Fibroblast of skin of left biceps (primary cell): ENCODE data around the gene HOXA6.

Experiments used
- DNase-seq, 2 experiments: peaks; one replicate each; pipeline ENCODE4 v3.0.0-alpha.2; 2013; ENCODE audit warnings: low read depth in 2 of 2

The HOXA6 gene

GRCh38 chr7:27110186-27111031 lies 37.2 kb downstream of the HOXA6 start:
- DNase-seq, result no peak

DNA sequence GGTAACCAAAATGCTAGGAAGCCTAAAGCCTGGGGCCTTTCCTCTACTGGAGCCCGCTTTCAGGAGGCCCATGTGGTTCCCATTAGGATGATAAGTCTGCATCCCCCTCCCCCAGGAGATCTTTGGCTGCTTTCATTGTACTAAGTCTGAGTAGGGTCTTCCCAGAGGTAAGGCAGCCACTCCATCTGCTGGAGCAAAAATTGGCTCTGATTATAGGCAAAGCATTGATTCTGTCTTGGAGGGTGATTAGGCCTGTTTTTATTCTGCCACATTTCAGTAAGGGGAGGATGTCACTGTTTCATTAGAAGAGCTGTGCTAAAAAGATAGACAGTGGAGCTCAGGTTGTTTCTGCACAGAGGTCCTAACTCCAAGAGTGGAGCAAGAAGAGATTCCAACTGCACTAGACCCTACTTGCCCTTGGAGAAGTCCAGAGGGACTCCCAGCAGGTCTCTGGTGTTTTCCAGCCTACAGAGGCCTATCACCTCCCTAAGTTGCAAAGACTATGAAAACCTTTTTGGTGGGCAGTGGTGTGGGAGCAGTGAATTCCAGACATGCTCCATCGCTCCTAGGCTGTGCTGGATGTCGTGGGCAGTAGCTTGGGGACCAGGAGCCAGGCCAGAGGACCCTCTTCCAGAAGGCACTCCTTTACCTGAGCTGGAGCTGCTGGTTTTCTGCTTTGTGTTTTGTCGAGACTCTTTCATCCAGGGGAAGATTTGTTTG lies 37.9 kb downstream of the HOXA6 start:
- DNase-seq, result no peak

DNA sequence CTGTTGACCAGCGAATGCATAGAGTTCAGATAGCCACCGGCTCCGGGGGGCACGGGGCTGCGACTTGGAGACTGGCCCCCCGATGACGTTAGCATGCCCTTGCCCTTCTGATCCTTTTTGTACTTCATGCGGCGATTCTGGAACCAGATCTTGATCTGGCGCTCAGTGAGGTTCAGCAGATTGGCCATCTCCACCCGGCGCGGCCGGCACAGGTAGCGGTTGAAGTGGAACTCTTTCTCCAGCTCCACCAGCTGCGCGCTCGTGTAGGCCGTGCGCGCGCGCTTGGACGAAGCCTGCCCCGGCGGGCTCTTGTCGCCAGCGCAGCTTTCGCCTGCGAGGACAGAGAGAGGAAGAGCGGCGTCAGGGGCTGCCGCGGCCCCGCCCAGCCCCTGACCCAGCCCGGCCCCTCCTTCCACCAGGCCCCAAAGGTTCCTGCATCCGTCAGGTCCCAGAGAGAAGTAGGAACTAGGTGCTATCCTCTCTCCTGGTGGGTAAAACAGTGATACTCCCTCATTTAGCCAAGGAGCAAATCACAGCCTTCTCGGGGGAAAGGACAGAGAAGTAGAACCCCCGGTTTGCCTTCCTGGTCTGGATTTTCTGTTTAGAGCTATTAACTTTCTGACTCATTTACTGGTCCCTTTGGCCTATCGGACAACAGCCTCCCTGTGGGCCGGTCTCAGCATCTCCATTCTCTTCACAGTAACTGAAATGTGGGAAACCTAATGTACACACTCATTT lies 39.0 kb downstream of the HOXA6 start:
- no peak for DNase-seq

DNA sequence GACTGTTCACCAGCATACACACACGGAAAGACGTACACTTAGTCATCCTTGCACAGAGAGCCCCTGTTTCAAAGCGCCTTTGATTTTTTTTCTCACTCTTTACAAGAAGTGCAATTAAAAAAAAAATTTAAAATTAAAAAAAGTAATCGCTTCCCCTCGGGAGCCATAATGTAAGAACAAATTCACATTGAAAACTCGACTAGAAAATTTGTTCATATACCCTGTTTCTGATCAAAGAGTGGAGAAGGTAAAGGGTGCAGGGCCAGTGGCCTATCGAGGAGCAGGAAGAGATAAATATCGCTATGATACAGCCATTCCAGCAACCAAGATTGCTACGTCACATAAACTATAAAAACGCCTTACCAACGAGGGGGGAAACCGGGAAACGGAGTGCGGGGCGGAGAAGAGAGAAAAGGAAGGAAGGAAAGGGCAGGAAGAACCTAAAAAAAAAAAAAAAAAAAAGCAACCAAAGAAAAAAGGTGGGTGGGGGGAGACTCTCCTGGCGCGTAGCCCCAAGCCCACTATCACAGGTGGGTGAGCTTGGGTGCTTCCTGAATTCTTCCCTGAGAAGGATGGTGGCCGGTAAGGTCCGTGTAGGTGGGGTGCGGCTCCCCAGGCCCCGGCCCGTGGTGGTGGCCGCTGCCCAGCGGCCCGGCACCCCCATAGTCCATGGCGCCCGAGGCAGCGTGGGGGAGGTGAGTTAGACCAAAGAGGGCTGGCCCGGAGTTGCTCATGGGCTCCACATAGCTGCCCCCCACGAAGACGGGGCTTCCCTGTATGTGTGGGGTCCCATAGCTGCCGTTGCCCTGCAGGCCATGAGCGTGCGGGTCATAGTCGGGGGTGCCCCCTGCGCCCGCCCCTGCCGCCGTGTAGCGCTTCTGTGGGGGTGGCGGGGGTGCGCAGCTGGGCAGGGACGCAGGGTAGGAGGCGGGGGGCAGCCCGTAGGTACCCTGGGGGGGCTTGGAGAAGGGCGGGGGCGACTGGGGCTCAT lies 39.9 kb downstream of the HOXA6 start:
- no peak for DNase-seq

GRCh38 chr7:27106901-27107240 lies 40.7 kb downstream of the HOXA6 start:
- DNase-seq, result no peak

DNA sequence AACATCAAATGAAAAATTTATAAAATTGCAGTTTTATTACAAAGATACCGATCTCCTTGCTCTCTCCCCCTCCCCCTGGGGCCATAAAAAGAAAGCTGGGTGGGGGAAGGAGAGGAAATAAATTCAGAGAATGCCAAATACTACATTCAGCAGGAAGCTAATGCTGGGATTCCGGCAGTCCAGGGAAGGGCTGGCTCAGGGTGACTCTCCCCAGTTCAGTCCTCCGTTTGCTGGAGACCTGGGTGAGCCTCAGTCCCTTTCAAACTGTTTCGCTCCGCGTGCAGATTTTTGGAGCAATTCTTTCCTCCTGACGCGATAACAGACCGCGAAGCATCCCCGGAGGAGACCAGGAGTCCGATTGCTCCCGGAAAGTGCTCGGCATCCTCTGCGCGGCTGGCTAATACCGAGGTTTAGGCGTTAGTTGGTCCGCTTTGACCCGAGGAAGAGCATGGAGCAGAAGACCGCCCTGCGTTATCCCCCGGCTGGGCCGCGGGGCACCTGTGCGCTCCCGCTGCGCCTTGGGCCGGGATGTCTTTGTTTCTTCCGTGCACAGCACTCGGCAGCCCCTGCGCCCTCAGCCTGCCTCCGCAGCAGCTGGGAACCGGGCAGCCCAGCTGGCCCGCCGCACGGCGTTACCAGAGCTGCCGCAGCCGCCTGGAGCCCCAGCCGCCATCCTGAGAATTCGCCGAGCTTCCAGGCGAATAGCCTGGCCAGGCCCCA lies 41.2 kb downstream of the HOXA6 start:
- no peak for DNase-seq

DNA sequence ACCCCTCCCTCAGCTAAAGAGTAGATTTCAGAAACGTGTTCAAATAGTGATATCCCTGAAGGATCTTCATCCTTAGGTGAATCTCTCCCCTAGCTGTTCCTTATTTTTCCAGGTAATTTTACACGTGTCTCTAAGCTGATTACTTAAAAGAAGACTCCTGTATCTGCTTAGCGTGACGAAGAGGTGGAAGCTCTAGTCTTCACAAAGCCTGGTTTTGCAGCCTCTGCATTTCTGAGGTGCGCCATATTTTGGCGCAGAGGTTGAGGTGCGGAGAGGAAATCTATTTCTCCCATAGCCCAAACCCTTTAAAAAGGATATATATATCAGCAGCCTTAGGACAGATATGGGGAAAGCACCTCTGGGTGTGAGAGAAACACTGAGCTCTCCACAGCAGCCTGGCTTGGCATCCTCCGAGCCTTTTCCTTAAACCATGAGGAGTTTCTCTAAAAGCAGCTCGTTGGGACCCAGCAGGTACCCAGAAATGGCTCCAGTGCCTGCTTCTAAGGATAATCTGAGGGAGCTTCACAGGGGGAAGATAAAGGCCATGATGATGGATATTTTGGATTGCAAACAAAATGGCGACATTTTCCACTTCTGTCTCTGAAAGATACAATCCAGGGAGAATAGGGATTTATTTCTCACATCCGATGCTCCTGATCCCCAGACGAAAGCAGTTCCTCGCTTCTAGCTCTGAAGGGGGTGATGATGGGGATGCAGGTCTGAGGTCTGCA lies 42.1 kb downstream of the HOXA6 start:
- no peak for DNase-seq

GRCh38 chr7:27104341-27105058 lies 43.1 kb downstream of the HOXA6 start:
- no peak for DNase-seq

DNA sequence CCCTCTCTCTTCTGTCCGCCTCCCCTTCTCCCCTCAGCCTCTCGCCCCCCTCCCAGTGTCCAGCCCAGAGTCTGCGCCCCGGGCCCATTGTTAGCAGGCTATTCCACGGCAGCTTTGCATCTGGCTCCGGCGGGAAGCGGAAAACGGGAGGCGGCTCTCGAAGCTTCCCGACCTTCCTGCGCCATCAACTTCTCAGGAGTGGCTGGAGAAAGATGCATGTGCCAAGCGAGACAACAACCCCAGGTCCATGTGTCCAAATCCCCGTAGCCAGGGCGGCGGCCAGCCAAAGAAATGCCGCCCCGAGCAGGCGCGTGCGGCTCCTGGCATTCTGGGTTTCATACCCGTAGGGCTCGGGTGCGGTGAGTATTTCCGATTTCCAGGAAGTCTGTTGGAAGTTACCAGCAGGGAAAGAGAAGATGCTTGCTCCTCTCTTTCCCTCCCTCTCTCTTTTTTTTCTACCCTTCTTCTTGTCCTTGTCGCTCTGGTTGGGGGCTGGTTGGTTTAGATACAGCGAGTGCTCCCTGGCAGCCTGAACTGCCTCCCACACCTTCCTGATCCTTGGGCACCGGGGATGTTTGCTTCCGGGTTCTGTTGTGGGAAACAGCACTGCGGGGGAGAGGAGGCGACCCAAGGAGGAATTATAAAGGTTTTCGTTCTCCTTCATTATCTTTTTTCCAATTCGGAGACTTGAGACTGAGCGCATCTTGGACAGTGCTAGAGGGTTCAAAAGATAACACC lies 43.9 kb downstream of the HOXA6 start:
- DNase-seq, result no peak

DNA sequence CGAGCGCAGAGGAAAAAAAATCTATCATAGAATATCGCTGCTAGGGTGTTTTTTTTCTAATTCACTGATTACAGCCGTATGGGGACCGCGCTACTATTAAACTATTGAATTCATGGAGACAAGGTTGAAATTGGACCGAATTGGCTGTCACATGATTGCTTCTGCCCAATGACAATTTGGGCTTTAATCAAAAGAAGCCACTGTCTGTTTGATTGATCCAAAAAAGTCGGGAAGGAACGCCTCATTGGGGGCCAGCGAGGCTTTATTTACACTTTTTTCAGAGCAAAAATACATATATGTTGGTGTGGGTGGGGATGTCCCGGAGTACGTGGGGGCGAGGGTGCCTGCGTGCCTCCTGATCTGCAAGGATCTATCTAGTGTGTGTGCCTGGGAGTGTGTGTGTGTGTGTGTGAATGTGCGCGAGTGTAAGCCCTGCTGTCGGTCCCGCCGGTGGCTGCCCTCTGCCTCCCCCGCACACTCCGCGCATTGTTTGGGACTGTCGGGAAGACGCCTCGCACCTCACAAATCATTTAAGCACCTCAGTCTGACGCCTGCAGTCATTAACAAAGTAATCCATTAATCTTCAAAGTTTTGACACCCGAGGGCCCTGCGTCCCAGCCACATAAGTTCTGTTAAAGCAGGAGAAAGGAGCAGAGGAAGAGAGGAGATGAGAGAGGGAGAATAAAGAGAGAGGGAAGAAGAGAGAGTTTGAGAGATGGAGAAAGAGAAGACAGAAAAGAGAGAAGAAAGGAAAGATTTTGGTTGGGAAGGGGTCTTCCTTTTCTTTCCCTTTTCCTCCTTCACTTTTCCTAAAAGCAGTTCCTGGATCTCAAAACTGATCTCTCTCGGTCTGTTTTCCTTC lies 44.8 kb downstream of the HOXA6 start, which contains the start of gene HOXA2:
TSS of gene HOXA2 (minus strand) at position 103 of the 862 bp plus-strand sequence. CDS start 183 bp downstream, outside the sequence.
- no peak for DNase-seq

GRCh38 chr7:27101957-27102580 lies 45.5 kb downstream of the HOXA6 start:
- no peak for DNase-seq

DNA sequence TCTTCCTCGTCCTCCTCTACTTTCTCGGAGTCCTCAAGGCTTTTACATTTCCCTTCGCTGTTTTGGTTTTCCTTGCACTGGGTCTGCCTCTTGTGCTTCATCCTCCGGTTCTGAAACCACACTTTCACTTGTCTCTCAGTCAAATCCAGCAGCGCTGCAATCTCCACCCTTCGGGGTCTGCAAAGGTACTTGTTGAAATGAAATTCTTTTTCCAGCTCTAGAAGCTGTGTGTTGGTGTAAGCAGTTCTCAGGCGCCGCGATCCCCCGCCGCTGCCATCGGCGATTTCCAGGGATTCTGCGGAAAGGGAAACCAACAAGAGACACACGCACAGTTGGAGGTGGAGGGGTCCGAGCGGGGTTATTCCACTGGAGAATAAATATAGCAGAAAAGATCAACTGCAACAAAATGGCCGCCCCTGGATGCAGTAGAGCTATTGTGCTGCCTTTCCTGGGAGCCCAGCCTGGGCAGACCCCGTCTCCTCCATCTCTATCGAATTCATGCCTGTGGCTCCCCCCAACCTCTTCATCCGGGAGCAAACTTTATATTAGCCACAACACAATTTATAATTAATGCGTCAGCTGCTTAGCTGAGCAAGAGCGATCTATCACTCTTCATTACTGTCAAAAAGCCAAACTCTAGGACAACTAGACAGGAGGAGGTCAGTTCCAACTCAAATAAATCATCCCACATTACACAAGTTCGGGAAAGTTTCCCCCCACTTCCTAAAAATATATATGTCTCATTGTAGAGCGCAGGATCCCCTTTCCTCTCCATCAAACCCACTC lies 46.2 kb downstream of the HOXA6 start:
- DNase-seq, result no peak

DNA sequence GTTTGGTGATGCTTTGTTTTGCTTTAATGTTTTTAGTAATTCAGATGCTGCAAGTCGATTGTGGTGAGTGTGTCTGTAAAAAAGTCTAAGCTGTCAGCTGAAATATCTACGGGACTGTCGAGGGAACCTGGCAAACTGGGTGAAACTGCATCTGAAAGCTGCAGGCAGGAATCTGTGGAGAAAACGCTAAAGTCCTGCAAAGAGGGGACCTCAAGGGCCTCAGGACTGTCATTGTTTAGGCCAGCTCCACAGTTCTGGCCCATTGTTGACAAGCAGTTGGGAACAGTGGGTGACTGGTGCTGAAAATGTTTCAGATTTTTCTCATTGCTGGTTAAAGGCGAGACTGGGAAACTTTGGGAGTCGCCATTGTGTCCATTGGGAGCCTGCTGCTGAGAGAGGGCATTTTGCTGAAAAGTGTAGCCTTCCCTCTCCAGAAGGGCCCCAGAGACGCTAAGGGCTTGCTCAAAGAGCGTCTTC lies 46.8 kb downstream of the HOXA6 start:
- no peak for DNase-seq

GRCh38 chr7:27099453-27100370 lies 47.9 kb downstream of the HOXA6 start:
- no peak for DNase-seq
